IPS-15b (cell line): ENCODE measurements around the gene CYSRT1.

Experiments used
- H3K27me3 ChIP-seq: one replicate; pipeline ENCODE4 v1.6.1; 2013; ENCODE audit warnings: low read length; ENCODE audit not compliant: control insufficient read depth, insufficient read depth
- H3K36me3 ChIP-seq: one replicate; pipeline ENCODE4 v1.6.1; 2013; ENCODE audit warnings: low read length; ENCODE audit not compliant: control insufficient read depth, insufficient read depth
- H3K4me1 ChIP-seq: one replicate; pipeline ENCODE4 v1.6.1; 2013; ENCODE audit warnings: mild to moderate bottlenecking, low read length; ENCODE audit not compliant: control insufficient read depth, insufficient read depth
- H3K4me3 ChIP-seq: one replicate; pipeline ENCODE4 v1.5.1; 2013; ENCODE audit warnings: low read depth, low read length
- H3K9ac ChIP-seq: one replicate; pipeline ENCODE4 v1.6.1; 2013; ENCODE audit warnings: low read depth, mild to moderate bottlenecking, low read length
- H3K9me3 ChIP-seq: one replicate; pipeline ENCODE4 v1.6.1; 2013; ENCODE audit warnings: mild to moderate bottlenecking, low read length; ENCODE audit not compliant: control insufficient read depth, insufficient read depth

Gene CYSRT1

GRCh38 chr9:137201205-137201868, 23.6 kb upstream of the CYSRT1 start:
- H3K4me1 ChIP-seq = peaks cover 3% of the 10 kb centered on the region
- no peaks in the 10 kb centered on the region for H3K27me3 ChIP-seq
- H3K9ac ChIP-seq = peak overlapping the region; percentile 85
- peak overlapping the region; percentile 79 for H3K4me3 ChIP-seq
- no peaks in the 10 kb centered on the region for H3K9me3 ChIP-seq
- no peaks in the 10 kb centered on the region for H3K36me3 ChIP-seq

- no peaks in the 10 kb centered on the region for H3K27me3 ChIP-seq
- H3K9ac ChIP-seq = no peak overlapping the region
- peaks cover 3% of the 10 kb centered on the region for H3K4me1 ChIP-seq
- H3K36me3 ChIP-seq = peaks cover 4% of the 10 kb centered on the region
- H3K4me3 ChIP-seq = no peak overlapping the region
- H3K9me3 ChIP-seq = no peaks in the 10 kb centered on the region
Observed at GRCh38 chr9:137202966-137203365, 22.0 kb upstream of the CYSRT1 start.

GRCh38 chr9:137204731-137205125, 20.2 kb upstream of the CYSRT1 start:
- H3K4me3 ChIP-seq = peak overlapping the region; percentile 98
- H3K27me3 ChIP-seq = no peaks in the 10 kb centered on the region
- no peaks in the 10 kb centered on the region for H3K9me3 ChIP-seq
- peaks cover 11% of the 10 kb centered on the region for H3K36me3 ChIP-seq
- H3K4me1 ChIP-seq = peaks cover 3% of the 10 kb centered on the region
- H3K9ac ChIP-seq = peak overlapping the region; percentile 82

GRCh38 chr9:137205126-137206069, 19.6 kb upstream of the CYSRT1 start, which contains the start of the genes NDOR1 and TMEM203:
Gene NDOR1, plus strand, starts transcription at chr9:137205700. Its CDS starts 78 bp downstream, at chr9:137205778.
Gene TMEM203, minus strand, starts transcription at chr9:137205648. Its CDS starts 234 bp downstream, at chr9:137205414.
- peak within 1 kb of the TSS; percentile 82 for H3K9ac ChIP-seq
- peaks cover 3% of the 10 kb centered on the region for H3K4me1 ChIP-seq

GRCh38 chr9:137206602-137207001, 18.4 kb upstream of the CYSRT1 start:
- Histone ChIP-seq H3K27me3 (no peaks in the 10 kb centered on the region), H3K4me3 (peak overlapping the region; percentile 98), H3K9me3 (no peaks in the 10 kb centered on the region), H3K36me3 (peaks cover 11% of the 10 kb centered on the region), H3K9ac (no peak overlapping the region), H3K4me1 (peaks cover 3% of the 10 kb centered on the region)

More at GRCh38 chr9:137205126-137206069, 19.6 kb upstream of the CYSRT1 start, which contains the start of the genes NDOR1 and TMEM203:
- H3K36me3 ChIP-seq = peaks cover 11% of the 10 kb centered on the region
- H3K4me3 ChIP-seq = peak within 1 kb of the TSS; percentile 98
- no peaks in the 10 kb centered on the region for H3K27me3 ChIP-seq
- H3K9me3 ChIP-seq = no peaks in the 10 kb centered on the region

GRCh38 chr9:137211532-137211931, 13.4 kb upstream of the CYSRT1 start:
- Histone ChIP-seq H3K36me3 (peaks cover 42% of the 10 kb centered on the region), H3K27me3 (no peaks in the 10 kb centered on the region), H3K9ac (no peak overlapping the region), H3K4me3 (no peak overlapping the region), H3K4me1 (no peaks in the 10 kb centered on the region), H3K9me3 (no peaks in the 10 kb centered on the region)

- H3K4me3 ChIP-seq = no peak overlapping the region
- H3K27me3 ChIP-seq = no peaks in the 10 kb centered on the region
- peaks cover 41% of the 10 kb centered on the region for H3K36me3 ChIP-seq
- H3K9me3 ChIP-seq = no peaks in the 10 kb centered on the region
- H3K9ac ChIP-seq = no peak overlapping the region
- no peaks in the 10 kb centered on the region for H3K4me1 ChIP-seq
Observed at GRCh38 chr9:137212520-137212919, 12.5 kb upstream of the CYSRT1 start.

- Histone ChIP-seq H3K9me3 (no peaks in the 10 kb centered on the region), H3K27me3 (no peaks in the 10 kb centered on the region), H3K36me3 (peaks cover 41% of the 10 kb centered on the region), H3K9ac (no peak overlapping the region), H3K4me1 (no peaks in the 10 kb centered on the region), H3K4me3 (no peak overlapping the region)
Observed at GRCh38 chr9:137213160-137214060, 11.6 kb upstream of the CYSRT1 start.

- H3K36me3 ChIP-seq = peaks cover 35% of the 10 kb centered on the region
- no peak overlapping the region for H3K4me3 ChIP-seq
- H3K9me3 ChIP-seq = no peaks in the 10 kb centered on the region
- no peak overlapping the region for H3K9ac ChIP-seq
- H3K27me3 ChIP-seq = no peaks in the 10 kb centered on the region
- no peaks in the 10 kb centered on the region for H3K4me1 ChIP-seq
Observed at GRCh38 chr9:137214620-137215019, 10.4 kb upstream of the CYSRT1 start.

- Histone ChIP-seq H3K9ac (no peak overlapping the region), H3K36me3 (peaks cover 35% of the 10 kb centered on the region), H3K27me3 (no peaks in the 10 kb centered on the region), H3K4me3 (no peak overlapping the region), H3K4me1 (no peaks in the 10 kb centered on the region), H3K9me3 (no peaks in the 10 kb centered on the region)
Observed at GRCh38 chr9:137215196-137215986, 9.6 kb upstream of the CYSRT1 start.
